ENCODE data around the gene RIC8B.

RIC8B gene

GRCh38 chr12:106863189-106863588 lies 88.7 kb downstream of the RIC8B start:
- Histone ChIP-seq H3K4me1 (ENCODE audit: control insufficient read depth in 1 of 2, insufficient read depth in 1 of 2, low read depth in 1 of 2, low read length in 1 of 2) (no peaks in the 10 kb centered on the region), H3K27me3 (no peaks in the 10 kb centered on the region), H3K36me3 (no peaks in the 10 kb centered on the region), H3K27ac (no peak overlapping the region), H3K4me3 (ENCODE audit: low read depth in 1 of 2, low read length in 1 of 2) (no peak overlapping the region), H3K9me3 (no peaks in the 10 kb centered on the region)
- no peak for TF ChIP-seq CTCF (IDR thresholded peaks at IDR 0.05)

GRCh38 chr12:106865683-106866082 lies 91.2 kb downstream of the RIC8B start:
- Histone ChIP-seq H3K4me1 (ENCODE audit: control insufficient read depth in 1 of 2, insufficient read depth in 1 of 2, low read depth in 1 of 2, low read length in 1 of 2) (no peaks in the 10 kb centered on the region), H3K9me3 (no peaks in the 10 kb centered on the region), H3K27ac (no peak overlapping the region), H3K4me3 (ENCODE audit: low read depth in 1 of 2, low read length in 1 of 2) (no peak overlapping the region), H3K27me3 (no peaks in the 10 kb centered on the region), H3K36me3 (no peaks in the 10 kb centered on the region)
- no peak for TF ChIP-seq CTCF (IDR thresholded peaks at IDR 0.05)

- Histone ChIP-seq H3K4me1 (ENCODE audit: control insufficient read depth in 1 of 2, insufficient read depth in 1 of 2, low read depth in 1 of 2, low read length in 1 of 2) (no peaks in the 10 kb centered on the region), H3K27me3 (no peaks in the 10 kb centered on the region), H3K4me3 (ENCODE audit: low read depth in 1 of 2, low read length in 1 of 2) (no peak overlapping the region), H3K9me3 (no peaks in the 10 kb centered on the region), H3K36me3 (no peaks in the 10 kb centered on the region), H3K27ac (no peak overlapping the region)
- TF ChIP-seq CTCF (IDR thresholded peaks at IDR 0.05) = no peak
Measured at GRCh38 chr12:106866426-106867080, 92.1 kb downstream of the RIC8B start.

DNA sequence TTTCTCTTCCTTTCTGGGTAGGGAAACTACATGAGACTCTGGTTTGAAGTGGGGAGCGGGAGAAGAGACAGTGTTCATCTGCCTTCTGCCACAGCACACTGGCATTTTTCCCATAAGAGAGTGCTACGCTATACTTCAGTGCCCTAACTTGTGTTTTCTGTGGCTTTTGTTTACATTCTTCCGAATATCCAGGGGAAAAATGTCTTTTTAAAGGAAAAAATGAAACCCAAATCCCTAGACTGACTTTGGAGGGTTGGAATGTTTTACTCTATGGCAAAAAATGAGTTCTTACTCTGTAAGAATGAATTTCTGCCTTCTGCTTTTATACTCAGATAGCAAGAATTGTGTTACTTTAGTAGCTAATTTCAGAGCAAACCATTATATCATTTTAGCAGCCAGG lies 93.2 kb downstream of the RIC8B start:
- no peak overlapping the region for H3K27ac ChIP-seq
- H3K27me3 ChIP-seq = no peaks in the 10 kb centered on the region
- H3K4me3 ChIP-seq (ENCODE audit: low read depth in 1 of 2, low read length in 1 of 2) = no peak overlapping the region
- H3K36me3 ChIP-seq = no peaks in the 10 kb centered on the region
- TF ChIP-seq CTCF (IDR thresholded peaks at IDR 0.05) = no peak
- H3K9me3 ChIP-seq = no peaks in the 10 kb centered on the region
- no peaks in the 10 kb centered on the region for H3K4me1 ChIP-seq (ENCODE audit: control insufficient read depth in 1 of 2, insufficient read depth in 1 of 2, low read depth in 1 of 2, low read length in 1 of 2)

DNA sequence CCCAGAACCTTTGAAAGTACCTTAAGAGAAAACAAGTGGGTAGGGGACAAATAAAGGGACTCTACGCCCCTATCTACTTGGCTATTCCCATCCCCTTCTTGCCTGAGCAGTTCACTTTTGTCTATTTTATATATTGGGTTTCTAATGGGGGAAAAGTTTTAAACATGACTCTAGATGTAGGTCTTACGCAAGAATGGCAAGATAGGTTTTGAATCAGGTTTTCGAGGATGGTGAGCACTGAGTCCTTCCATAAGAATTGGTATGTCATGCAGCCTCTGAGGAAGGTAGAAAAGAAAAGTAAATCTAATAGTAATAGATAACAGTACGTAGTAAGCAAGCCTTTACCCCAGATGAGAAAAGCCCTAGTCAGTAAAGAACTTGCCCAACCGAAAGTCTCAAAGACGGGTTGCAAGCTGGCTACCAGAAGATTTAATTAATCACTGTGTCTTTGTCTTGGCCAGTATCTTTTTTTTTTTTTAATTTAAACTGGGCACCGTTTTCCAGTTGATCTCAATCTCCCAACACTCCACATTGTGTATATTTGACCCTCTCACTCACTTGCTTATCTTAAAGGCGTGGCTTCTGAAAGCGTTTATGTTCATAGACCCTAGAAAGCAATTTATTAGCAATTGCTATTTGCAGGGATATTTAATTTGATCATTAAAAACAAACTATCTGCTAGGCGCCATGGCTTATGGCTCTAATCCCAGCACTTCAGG lies 94.7 kb downstream of the RIC8B start:
- no peak for TF ChIP-seq CTCF (IDR thresholded peaks at IDR 0.05)
- no peak overlapping the region for H3K4me3 ChIP-seq (ENCODE audit: low read depth in 1 of 2, low read length in 1 of 2)
- H3K27ac ChIP-seq = no peak overlapping the region
- no peaks in the 10 kb centered on the region for H3K36me3 ChIP-seq
- H3K4me1 ChIP-seq (ENCODE audit: control insufficient read depth in 1 of 2, insufficient read depth in 1 of 2, low read depth in 1 of 2, low read length in 1 of 2) = no peaks in the 10 kb centered on the region
- no peaks in the 10 kb centered on the region for H3K27me3 ChIP-seq
- no peaks in the 10 kb centered on the region for H3K9me3 ChIP-seq
